CD14-positive monocyte (primary cell): ENCODE data around the gene PIK3R6. TPM values are rescaled to one million over a fixed set of nuclear protein-coding genes. Genes with fewer than 3 reads are reported as not detected.

Experiments
- DNase-seq, 3 donors: peaks; one replicate each; pipeline ENCODE4 v3.0.0-alpha.2; 2011 to 2022
- H2AFZ ChIP-seq: 2 replicates; pipeline ENCODE4 v1.6.0; 2012; ENCODE audit warnings: mild to moderate bottlenecking, low read depth, low read length, inconsistent platforms; ENCODE audit not compliant: insufficient read depth, poor library complexity, severe bottlenecking
- H3K27ac ChIP-seq, 2 donors: 1 replicate in 1 of 2; 2 replicates in 1 of 2; pipeline ENCODE4 v1.5.1; 2012 to 2013; ENCODE audit warnings: low read length in 2 of 2, control low read depth in 1 of 2, inconsistent platforms in 1 of 2, low read depth in 1 of 2, mild to moderate bottlenecking in 1 of 2
- H3K27me3 ChIP-seq, 2 donors: one replicate each; pipeline versions ENCODE4 v1.6.0 to v1.6.1; 2011 to 2013; ENCODE audit warnings: low read length in 2 of 2; ENCODE audit not compliant: control insufficient read depth in 2 of 2, insufficient read depth in 2 of 2
- H3K36me3 ChIP-seq, 2 donors: replicated peaks in 1 of 2; 1 replicate in 1 of 2; 2 replicates in 1 of 2; pipeline versions ENCODE4 v1.5.1 to v1.6.1; 2012 to 2013; ENCODE audit warnings: low read length in 2 of 2, control low read depth in 1 of 2, inconsistent platforms in 1 of 2, mild to moderate bottlenecking in 1 of 2; ENCODE audit not compliant: insufficient read depth in 2 of 2, control insufficient read depth in 1 of 2
- H3K4me1 ChIP-seq, 2 donors: 1 replicate in 1 of 2; 2 replicates in 1 of 2; pipeline versions ENCODE4 v1.5.1 to v1.6.1; 2012 to 2013; ENCODE audit warnings: low read length in 2 of 2, control low read depth in 1 of 2, inconsistent platforms in 1 of 2, mild to moderate bottlenecking in 1 of 2, moderate library complexity in 1 of 2; ENCODE audit not compliant: insufficient read depth in 2 of 2, control insufficient read depth in 1 of 2
- H3K4me2 ChIP-seq: replicated peaks from 2 replicates; pipeline ENCODE3; 2012; ENCODE audit warnings: low read length, moderate library complexity, mild to moderate bottlenecking; ENCODE audit not compliant: poor library complexity, severe bottlenecking; ENCODE audit errors: extremely low read depth
- H3K4me3 ChIP-seq, 3 experiments: fragments of 200-600 bp in 1 of 3; sonication (generic) in 1 of 3; replicated peaks in 1 of 3; 1 replicate in 2 of 3; 2 replicates in 1 of 3; pipeline ENCODE4 v1.5.1; 2011 to 2013; ENCODE audit warnings: low read length in 3 of 3, mild to moderate bottlenecking in 3 of 3, control low read depth in 2 of 3, low read depth in 2 of 3, inconsistent platforms in 1 of 3, moderate library complexity in 1 of 3
- H3K79me2 ChIP-seq: 2 replicates; pipeline ENCODE4 v1.6.0; 2012; ENCODE audit warnings: mild to moderate bottlenecking, control low read depth, inconsistent platforms, low read length, moderate library complexity; ENCODE audit not compliant: insufficient read depth
- H3K9ac ChIP-seq: 2 replicates; pipeline ENCODE4 v1.6.0; 2017; ENCODE audit warnings: low read length, mild to moderate bottlenecking; ENCODE audit not compliant: insufficient read depth, poor library complexity, severe bottlenecking
- H3K9me3 ChIP-seq, 2 donors: replicated peaks in 1 of 2; 1 replicate in 1 of 2; 2 replicates in 1 of 2; pipeline versions ENCODE4 v1.5.1 to v1.6.1; 2012 to 2013; ENCODE audit warnings: low read length in 2 of 2, control low read depth in 1 of 2; ENCODE audit not compliant: control insufficient read depth in 1 of 2, insufficient read depth in 1 of 2
- H4K20me1 ChIP-seq: 2 replicates; pipeline ENCODE4 v1.6.0; 2012; ENCODE audit warnings: mild to moderate bottlenecking, low read length, control low read depth, moderate library complexity; ENCODE audit not compliant: insufficient read depth
- H3K27ac Mint-ChIP-seq, 7 donors: one replicate each; pipeline ENCODE4 v1.8.0; 2020; ENCODE audit warnings: mild to moderate bottlenecking in 7 of 7, mixed read lengths in 7 of 7, moderate library complexity in 6 of 7, inconsistent platforms in 2 of 7
- H3K27me3 Mint-ChIP-seq, 3 donors: one replicate each; pipeline ENCODE4 v1.8.0; 2021 to 2022; ENCODE audit warnings: low read depth in 3 of 3, mild to moderate bottlenecking in 3 of 3, mixed read lengths in 3 of 3, moderate library complexity in 3 of 3, inconsistent platforms in 1 of 3
- H3K36me3 Mint-ChIP-seq, 2 donors: one replicate each; pipeline ENCODE4 v1.8.0; 2020; ENCODE audit warnings: mixed read lengths in 2 of 2, inconsistent platforms in 1 of 2, mild to moderate bottlenecking in 1 of 2
- H3K4me1 Mint-ChIP-seq: one replicate; pipeline ENCODE4 v1.8.0; 2020; ENCODE audit warnings: mild to moderate bottlenecking, mixed read lengths
- H3K4me3 Mint-ChIP-seq, 2 donors: one replicate each; pipeline ENCODE4 v1.8.0; 2020; ENCODE audit warnings: mild to moderate bottlenecking in 2 of 2, mixed read lengths in 2 of 2, moderate library complexity in 1 of 2
- H3K9me3 Mint-ChIP-seq, 7 donors: one replicate each; pipeline ENCODE4 v1.8.0; 2020 to 2022; ENCODE audit warnings: mixed read lengths in 7 of 7, mild to moderate bottlenecking in 6 of 7, moderate library complexity in 6 of 7, inconsistent platforms in 2 of 7
- CTCF ChIP-seq: fragments of 200-600 bp; IDR thresholded peaks from one replicate; pipeline ENCODE4 v1.8.0; 2022; ENCODE audit warnings: antibody characterized with exemption, mild to moderate bottlenecking
- whole genome bisulfite sequencing: methylation state at CpG from one replicate; pipeline ENCODE4 v1.1.5; 2013; ENCODE audit warnings: missing lambda C conversion rate; ENCODE audit not compliant: insufficient coverage; 5-methylcytosine and 5-hydroxymethylcytosine counted together
- intact Hi-C, 2 donors: fragments of 100-400 bp; cut with micrococcal nuclease; formaldehyde crosslinking; loops; one replicate each; pipeline versions ENCODE4 v1.15.0 to v1.15.1; 2023
- polyA plus RNA-seq, 3 donors: library from polyadenylated mRNA; depleted of rRNA in 1 of 3; unstranded in 2 of 3; stranded (reverse) in 1 of 3; fragments of 300-500 nt in 2 of 3; fragments of >200 nt in 1 of 3; fragmentation: Illumina TruSeq in 2 of 3; gene quantifications; 1 replicate in 2 of 3; 2 replicates in 1 of 3; pipeline ENCODE4 v1.2.3, GENCODE V29; 2012 to 2021

Gene PIK3R6
- polyA plus RNA-seq, 3 donors = 3.6 to 23.3 (median 5.8) TPM

DNA sequence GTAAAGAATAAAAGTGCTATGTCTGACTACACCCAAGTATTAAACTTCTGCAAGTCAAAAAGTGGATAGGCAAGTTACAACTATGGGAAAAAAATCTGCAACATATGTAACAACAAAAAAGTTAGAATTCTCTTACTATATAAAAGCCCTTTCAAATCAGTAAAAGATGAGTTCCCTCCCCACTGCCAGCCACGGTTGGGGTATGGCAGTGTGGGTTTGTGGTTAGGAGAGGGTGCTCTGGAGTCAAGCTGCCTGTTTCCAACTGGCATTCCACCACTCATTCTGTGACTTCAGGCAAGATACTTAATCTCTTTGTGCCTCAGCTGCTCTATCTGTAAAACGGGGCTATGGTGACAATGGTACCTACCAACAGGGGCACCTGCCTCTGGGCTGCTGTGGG is 41.7 kb downstream of the PIK3R6 start:
- no peak overlapping the region for H3K9ac ChIP-seq
- Mint-ChIP-seq H3K27ac (peak overlapping the region in 2 of 7 donors; percentile 10 to 48), H3K9me3 (peaks cover 0 to 9% (median 4%) of the 10 kb centered on the region in 7 donors), H3K4me1 (no peaks in the 10 kb centered on the region), H3K36me3 (peaks cover 55 to 58% of the 10 kb centered on the region in 2 donors), H3K4me3 (no peak overlapping the region), H3K27me3 (no peaks in the 10 kb centered on the region)
- H3K4me2 ChIP-seq = no peak overlapping the region
- no peak for TF ChIP-seq CTCF
- H4K20me1 ChIP-seq = no peaks in the 10 kb centered on the region
- no peaks in the 10 kb centered on the region for H3K4me1 ChIP-seq
- H3K9me3 ChIP-seq = no peaks in the 10 kb centered on the region
- no peaks in the 10 kb centered on the region for H3K27me3 ChIP-seq
- H3K4me3 ChIP-seq = no peak overlapping the region
- intact Hi-C loops = no loop called here
- DNase-seq = no peak
- no peak overlapping the region for H3K27ac ChIP-seq
- no peak overlapping the region for H2AFZ ChIP-seq
- WGBS = no CpG with 5 or more reads among the region's 2 CpGs
- H3K79me2 ChIP-seq = no peaks in the 10 kb centered on the region
- peaks cover 32 to 79% of the 10 kb centered on the region in 2 donors for H3K36me3 ChIP-seq

DNA sequence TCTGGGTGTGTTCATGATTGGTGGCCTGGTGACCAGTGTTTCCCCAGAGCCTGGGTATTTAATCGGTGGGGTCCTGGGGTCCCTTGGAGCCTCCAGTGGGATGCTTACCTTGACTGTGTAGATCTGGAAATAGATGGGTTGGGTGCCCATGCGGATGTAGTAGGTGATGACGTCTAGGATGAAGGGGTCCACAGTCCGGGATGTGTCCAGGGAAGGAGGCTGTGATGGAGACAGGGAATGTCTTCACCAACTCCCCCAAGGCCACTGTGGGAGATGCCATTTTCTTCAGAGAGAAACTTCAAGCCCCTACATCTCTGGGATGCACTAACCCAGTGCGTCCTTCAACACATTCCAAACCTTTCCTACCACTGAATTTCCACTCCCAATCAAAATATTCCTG is 44.2 kb downstream of the PIK3R6 start:
- H3K9ac ChIP-seq = no peak overlapping the region
- H3K27ac ChIP-seq = no peak overlapping the region
- intact Hi-C loops = no loop called here
- no peaks in the 10 kb centered on the region for H3K9me3 ChIP-seq
- no peak for DNase-seq
- no peak overlapping the region for H3K4me3 Mint-ChIP-seq
- no peak overlapping the region for H3K4me2 ChIP-seq
- WGBS = 100% methylated on average over 2 of the region's 5 CpGs
- H3K79me2 ChIP-seq = no peaks in the 10 kb centered on the region
- no peaks in the 10 kb centered on the region for H3K4me1 ChIP-seq
- H3K36me3 Mint-ChIP-seq = peaks cover 75 to 76% of the 10 kb centered on the region in 2 donors
- no peak for TF ChIP-seq CTCF
- no peaks in the 10 kb centered on the region for H3K4me1 Mint-ChIP-seq
- no peaks in the 10 kb centered on the region for H4K20me1 ChIP-seq
- H3K9me3 Mint-ChIP-seq = peaks cover 0 to 9% (median 4%) of the 10 kb centered on the region in 7 donors
- no peak overlapping the region for H3K4me3 ChIP-seq
- peaks cover 38 to 78% of the 10 kb centered on the region in 2 donors for H3K36me3 ChIP-seq
- no peak overlapping the region for H2AFZ ChIP-seq
- H3K27me3 ChIP-seq = no peaks in the 10 kb centered on the region
- H3K27me3 Mint-ChIP-seq = no peaks in the 10 kb centered on the region
- H3K27ac Mint-ChIP-seq = no peak overlapping the region
